Right lobe of liver (tissue), 4 donors: ENCODE measurements around the gene FASTKD1.

Source experiments
- CTCF ChIP-seq, 4 donors: fragments of 200-600 bp in 3 of 4; fragments of 450-650 bp in 1 of 4; IDR thresholded peaks; one replicate each; pipeline versions ENCODE4 v1.5.1 to v1.8.0; 2016 to 2022; ENCODE audit warnings: antibody characterized with exemption in 4 of 4, mild to moderate bottlenecking in 2 of 4
- POLR2A ChIP-seq: fragments of 450-650 bp; IDR thresholded peaks from one replicate; pipeline ENCODE4 v1.6.1; 2017; ENCODE audit warnings: antibody characterized with exemption, mild to moderate bottlenecking
- donor health status: DM: no; HTN: no; CAD: no.
- donor health status: DM: no; HTN: no; CAD: no.
- donor health status: DM: no; HTN: yes; CAD: no.

DNA sequence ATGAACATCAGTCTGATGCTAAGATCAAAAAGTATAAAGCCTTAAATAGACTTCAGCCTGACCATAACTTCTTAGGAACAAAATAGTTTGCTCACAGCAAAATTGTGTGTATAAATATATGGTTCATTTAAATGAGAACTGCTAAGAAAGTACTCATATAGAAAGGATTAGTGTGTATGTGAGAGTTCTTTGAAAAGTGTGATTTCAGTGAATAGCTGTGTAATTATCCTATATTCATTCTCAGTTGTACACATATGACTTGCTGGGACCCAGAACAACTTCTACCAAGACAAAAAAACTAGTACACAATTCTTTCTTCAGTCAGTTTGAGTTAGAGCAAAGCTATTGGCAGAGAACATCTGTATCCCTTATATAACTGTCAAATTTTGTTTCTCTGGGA is 87.2 kb downstream of the FASTKD1 start:
- TF ChIP-seq CTCF (IDR thresholded peaks at IDR 0.05) (no peak), POLR2A (no peak)
